Measurements from ENCODE around the gene NTM. TPM values are rescaled to one million over a fixed set of nuclear protein-coding genes. Genes with fewer than 3 reads are reported as not detected.

Gene NTM
- total RNA-seq, 1 experiment from 2014 or later, result 16.4 TPM

GRCh38 chr11:131792243-131792642 is 421.8 kb downstream of the NTM start:
- no peak for TF ChIP-seq ZNF219 (CRISPR knock-in tag; IDR thresholded peaks at IDR 0.05; ENCODE audit: borderline replicate concordance)
- TF ChIP-seq ZSCAN18 (CRISPR knock-in tag; IDR thresholded peaks at IDR 0.05), result no peak
- no peak for TF ChIP-seq SOX15 (CRISPR knock-in tag; IDR thresholded peaks at IDR 0.05)
- no peak for TF ChIP-seq ATF3 (CRISPR knock-in tag; conservative IDR thresholded peaks at IDR 0.05)
- no peak for TF ChIP-seq GTF2I (CRISPR knock-in tag; conservative IDR thresholded peaks at IDR 0.05)
- no peak for TF ChIP-seq GABPB1 (CRISPR knock-in tag; IDR thresholded peaks at IDR 0.05)
- TF ChIP-seq E2F1 (CRISPR knock-in tag; IDR thresholded peaks at IDR 0.05), result no peak
- TF ChIP-seq ZNF396 (CRISPR knock-in tag; IDR thresholded peaks at IDR 0.05; ENCODE audit: borderline replicate concordance), result no peak
- no peak for TF ChIP-seq ELF4 (CRISPR knock-in tag; IDR thresholded peaks at IDR 0.05; ENCODE audit: low read depth)
- TF ChIP-seq TEAD4 (CRISPR knock-in tag; IDR thresholded peaks at IDR 0.05), result no peak
- TF ChIP-seq MXD4 (CRISPR knock-in tag; IDR thresholded peaks at IDR 0.05; ENCODE audit: borderline replicate concordance), result no peak
- no peak for TF ChIP-seq SP1 (CRISPR knock-in tag; conservative IDR thresholded peaks at IDR 0.05)
- TF ChIP-seq CBFB (CRISPR knock-in tag; IDR thresholded peaks at IDR 0.05; ENCODE audit: low read depth), result no peak
- TF ChIP-seq ERG (CRISPR knock-in tag; IDR thresholded peaks at IDR 0.05), result no peak
- no peak for TF ChIP-seq PRDM15 (CRISPR knock-in tag; IDR thresholded peaks at IDR 0.05)
- TF ChIP-seq ZNF416 (CRISPR knock-in tag; IDR thresholded peaks at IDR 0.05), result no peak
- TF ChIP-seq IRF2 (CRISPR knock-in tag; IDR thresholded peaks at IDR 0.05; ENCODE audit: borderline replicate concordance, low read depth), result no peak
- ChIA-PET CTCF (no interaction called here), POLR2A (no interaction called here)
- no peak for DNase-seq (ENCODE audit: low spot score)
- Mint-ChIP-seq H3K27me3 (ENCODE audit: low read depth) (no peaks in the 10 kb centered on the region), H3K4me3 (no peak overlapping the region), H3K4me1 (peaks cover 9% of the 10 kb centered on the region), H3K36me3 (no peaks in the 10 kb centered on the region), H3K9me3 (no peaks in the 10 kb centered on the region), H3K27ac (no peak overlapping the region)
- ATAC-seq, result no peak

GRCh38 chr11:131796089-131796488 is 425.7 kb downstream of the NTM start:
- Mint-ChIP-seq H3K4me1 (peaks cover 13% of the 10 kb centered on the region), H3K27me3 (ENCODE audit: low read depth) (no peaks in the 10 kb centered on the region), H3K9me3 (no peaks in the 10 kb centered on the region), H3K36me3 (no peaks in the 10 kb centered on the region), H3K27ac (no peak overlapping the region), H3K4me3 (no peak overlapping the region)
- POLR2A ChIA-PET, result no interaction called here
- DNase-seq (ENCODE audit: low spot score), result no peak
- CTCF ChIA-PET, result interaction anchor here (0.6 to 1.9 kb wide), 3 partner anchors 101 to 215 kb away, joined by 3 to 6 read pairs (median 4); no protein-coding TSS in a partner anchor
- peak; percentile 26; the same call in 1 of the 2 replicates for ATAC-seq
- TF ChIP-seq CTCF (IDR thresholded peaks at IDR 0.05), result no peak
- TF ChIP-seq TP53 (CRISPR knock-in tag; IDR thresholded peaks at IDR 0.05), result no peak
- no peak for TF ChIP-seq CBFB (CRISPR knock-in tag; IDR thresholded peaks at IDR 0.05; ENCODE audit: low read depth)
- TF ChIP-seq E2F1 (CRISPR knock-in tag; IDR thresholded peaks at IDR 0.05), result no peak
- TF ChIP-seq ATF3 (CRISPR knock-in tag; conservative IDR thresholded peaks at IDR 0.05), result no peak
- TF ChIP-seq FOXK1 (CRISPR knock-in tag; IDR thresholded peaks at IDR 0.05), result no peak
- TF ChIP-seq MXD4 (CRISPR knock-in tag; IDR thresholded peaks at IDR 0.05; ENCODE audit: borderline replicate concordance), result no peak
- TF ChIP-seq E2F4 (CRISPR knock-in tag; IDR thresholded peaks at IDR 0.05; ENCODE audit: borderline replicate concordance, low read depth), result no peak
